Suprapubic skin (tissue), 2 donors: ENCODE results near the gene DUSP12.

Experiments
- EP300 ChIP-seq: sonication (generic); formaldehyde crosslinking; IDR thresholded peaks from one replicate; pipeline ENCODE4 v1.6.1; 2017; ENCODE audit warnings: antibody characterized with exemption
- POLR2A ChIP-seq, 2 donors: fragments of 450-650 bp; IDR thresholded peaks; one replicate each; pipeline ENCODE4 v1.6.1; 2017; ENCODE audit warnings: antibody characterized with exemption in 2 of 2, mild to moderate bottlenecking in 2 of 2, moderate library complexity in 2 of 2

DNA sequence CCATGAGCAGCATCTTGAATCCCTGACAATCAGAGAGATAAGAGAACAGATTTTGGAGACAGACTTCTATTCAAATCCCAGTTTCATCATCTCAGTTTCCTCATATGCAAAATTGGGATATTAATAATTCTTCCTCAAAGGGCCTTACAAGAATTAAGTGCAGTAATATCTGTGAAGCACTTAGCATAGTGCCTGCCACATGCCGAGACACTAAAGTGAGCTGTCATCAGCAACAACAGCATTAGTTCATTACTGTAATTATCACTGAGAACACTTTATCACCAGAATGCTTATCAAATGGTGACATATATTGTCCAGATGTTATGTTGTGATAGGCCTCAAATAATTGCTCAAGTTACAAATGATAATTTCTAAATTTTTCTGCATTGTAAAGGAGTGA is 29.2 kb upstream of the DUSP12 start:
- no peak for TF ChIP-seq EP300
- no peak for TF ChIP-seq POLR2A (IDR thresholded peaks at IDR 0.05)
